Memory B cell (primary cell): ENCODE data around the gene LMCD1.
A peak's percentile ranks its signal among the peaks of the same experiment; 100 is the strongest.

Experiments
- ATAC-seq: fragments of 150-1000 bp; cut with Tn5 transposase; 2 replicates; pipeline ENCODE4 v1.10.0; 2021; ENCODE audit warnings: low read depth, mild to moderate bottlenecking, moderate library complexity
- DNase-seq, 2 donors: peaks; one replicate each; pipeline ENCODE4 v3.0.0; 2022; ENCODE audit warnings: low spot score in 2 of 2
- H3K27ac Mint-ChIP-seq: one replicate; pipeline ENCODE4 v1.8.0; 2022; ENCODE audit warnings: mild to moderate bottlenecking, moderate library complexity, mixed read lengths
- H3K27me3 Mint-ChIP-seq: one replicate; pipeline ENCODE4 v1.8.0; 2022; ENCODE audit warnings: mixed read lengths
- H3K36me3 Mint-ChIP-seq: one replicate; pipeline ENCODE4 v1.8.0; 2022; ENCODE audit warnings: mild to moderate bottlenecking, mixed read lengths
- H3K4me1 Mint-ChIP-seq: one replicate; pipeline ENCODE4 v1.8.0; 2022; ENCODE audit warnings: mixed read lengths
- H3K4me3 Mint-ChIP-seq: one replicate; pipeline ENCODE4 v1.8.0; 2022; ENCODE audit warnings: mild to moderate bottlenecking, moderate library complexity, mixed read lengths
- H3K9me3 Mint-ChIP-seq: one replicate; pipeline ENCODE4 v1.8.0; 2022; ENCODE audit warnings: mixed read lengths

Gene LMCD1

DNA sequence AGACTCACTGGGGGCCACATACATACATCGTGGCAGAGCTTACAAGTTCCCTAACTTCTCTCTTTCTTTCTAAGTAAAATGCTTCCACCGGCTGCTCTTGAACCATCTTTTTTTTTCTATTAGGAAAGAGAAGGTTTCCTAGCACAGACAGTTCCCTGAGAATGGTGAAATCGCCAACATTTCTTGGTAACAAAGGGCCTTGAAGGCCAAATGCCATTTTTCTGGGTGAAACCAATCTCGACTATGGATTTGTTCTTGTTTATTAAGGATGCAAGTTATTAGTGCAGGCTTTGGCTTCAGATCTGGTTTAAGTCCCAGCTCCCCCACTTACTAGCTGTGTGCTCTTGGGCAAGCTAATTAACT lies 3.0 kb downstream of the LMCD1 start:
- no peak overlapping the region for H3K4me3 Mint-ChIP-seq
- DNase-seq: no peak
- peak overlapping the region; percentile 75 for H3K27ac Mint-ChIP-seq

DNA sequence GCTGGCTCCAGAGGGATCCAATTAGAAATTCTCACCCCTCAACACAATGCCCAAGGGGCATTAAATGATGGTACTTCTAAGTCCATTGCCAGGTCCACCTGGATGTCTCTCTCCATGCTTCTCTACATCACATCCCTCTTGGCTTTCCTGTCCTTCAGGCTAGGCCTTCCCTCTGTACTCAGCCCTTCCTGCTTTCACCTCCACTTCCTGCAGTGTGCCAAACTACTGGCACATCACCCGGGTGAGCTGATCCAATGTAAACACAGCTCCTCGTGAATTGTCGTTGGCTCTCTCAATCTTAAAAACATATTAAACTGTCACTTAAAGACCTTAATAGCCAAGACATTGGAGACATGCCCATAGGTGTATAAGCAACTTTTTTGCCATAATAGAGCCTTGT lies 4.0 kb downstream of the LMCD1 start:
- no peaks in the 10 kb centered on the region for H3K9me3 Mint-ChIP-seq
- no peak overlapping the region for H3K4me3 Mint-ChIP-seq
- no peak overlapping the region for H3K27ac Mint-ChIP-seq
- H3K36me3 Mint-ChIP-seq: no peaks in the 10 kb centered on the region
- ATAC-seq (no peak), DNase-seq (no peak)
- peaks cover 30% of the 10 kb centered on the region for H3K4me1 Mint-ChIP-seq
- no peaks in the 10 kb centered on the region for H3K27me3 Mint-ChIP-seq

More for the DNA sequence above, 3.0 kb downstream of the LMCD1 start:
- H3K36me3 Mint-ChIP-seq: no peaks in the 10 kb centered on the region
- peaks cover 30% of the 10 kb centered on the region for H3K4me1 Mint-ChIP-seq
- H3K27me3 Mint-ChIP-seq: no peaks in the 10 kb centered on the region
- no peaks in the 10 kb centered on the region for H3K9me3 Mint-ChIP-seq
- ATAC-seq: no peak

DNA sequence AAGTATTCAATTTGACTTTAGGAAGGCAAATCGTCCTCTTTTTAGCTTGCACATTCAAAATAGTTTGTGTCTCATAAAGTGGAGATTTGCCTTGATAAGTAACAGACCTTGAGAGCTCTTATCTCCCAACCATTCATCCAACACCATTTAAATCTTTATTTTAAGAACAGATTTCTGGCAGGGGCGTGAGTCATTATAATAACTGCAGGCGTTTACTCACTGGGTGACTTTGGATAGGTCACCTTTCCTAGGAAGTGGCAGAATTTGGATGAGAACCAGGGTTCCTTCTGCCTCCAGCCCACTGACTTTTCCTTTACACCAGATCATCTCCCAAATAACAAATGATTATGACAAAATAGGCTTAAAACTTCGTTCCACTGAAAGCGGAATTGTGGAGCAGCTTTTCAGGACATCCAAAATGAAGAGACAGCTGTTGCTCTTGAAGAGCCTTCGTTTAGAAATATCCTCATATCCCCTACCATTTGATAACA lies 5.0 kb downstream of the LMCD1 start:
- Mint-ChIP-seq H3K36me3 (no peaks in the 10 kb centered on the region), H3K27me3 (no peaks in the 10 kb centered on the region), H3K27ac (no peak overlapping the region), H3K4me1 (peaks cover 27% of the 10 kb centered on the region), H3K9me3 (no peaks in the 10 kb centered on the region), H3K4me3 (no peak overlapping the region)
- ATAC-seq (no peak), DNase-seq (no peak)

DNA sequence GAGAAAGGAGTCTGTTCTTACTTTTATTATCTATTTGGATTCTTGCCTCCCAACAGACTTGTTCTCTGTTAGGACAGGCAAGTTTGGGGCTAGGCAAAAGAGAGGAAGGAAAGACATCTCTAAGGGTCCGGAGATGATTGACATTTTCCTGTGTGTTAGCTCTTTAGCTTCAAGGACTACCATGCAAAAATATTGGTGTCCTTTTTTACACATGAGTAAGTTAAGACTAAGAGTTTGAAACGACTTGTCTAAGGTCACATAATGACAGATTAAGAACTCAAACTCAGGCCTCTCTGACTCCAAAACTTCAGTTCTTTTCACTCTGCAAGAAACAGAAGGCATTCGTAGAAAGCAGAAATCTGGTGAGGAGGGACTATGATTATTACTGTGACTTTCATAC lies 5.9 kb downstream of the LMCD1 start:
- H3K36me3 Mint-ChIP-seq: no peaks in the 10 kb centered on the region
- H3K4me1 Mint-ChIP-seq: peaks cover 23% of the 10 kb centered on the region
- no peak overlapping the region for H3K4me3 Mint-ChIP-seq
- DNase-seq (no peak), ATAC-seq (no peak)
- H3K27me3 Mint-ChIP-seq: no peaks in the 10 kb centered on the region
- no peak overlapping the region for H3K27ac Mint-ChIP-seq
- H3K9me3 Mint-ChIP-seq: no peaks in the 10 kb centered on the region

DNA sequence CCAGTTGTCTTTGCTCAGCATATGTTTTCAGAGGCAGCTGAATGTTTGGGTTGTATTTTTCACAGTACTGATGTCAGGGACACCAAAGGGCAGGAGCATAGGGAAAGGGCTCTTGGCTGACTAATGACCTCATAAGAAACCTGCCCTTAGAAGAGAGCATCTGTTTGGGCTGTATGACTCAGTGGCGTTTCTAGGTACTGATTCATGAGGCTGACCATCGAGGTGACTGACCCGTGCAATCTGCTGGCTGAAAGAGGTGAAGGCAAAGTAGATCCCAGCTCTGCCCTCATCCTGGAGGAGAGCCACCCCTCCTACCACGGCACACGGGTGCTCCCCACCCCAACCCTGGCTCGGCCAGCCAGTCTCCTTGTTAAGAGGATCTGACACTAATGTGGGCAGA lies 8.3 kb downstream of the LMCD1 start:
- no peak for ATAC-seq
- H3K9me3 Mint-ChIP-seq: no peaks in the 10 kb centered on the region
- DNase-seq: no peak
- H3K4me1 Mint-ChIP-seq: peaks cover 7% of the 10 kb centered on the region
- no peak overlapping the region for H3K4me3 Mint-ChIP-seq
- no peaks in the 10 kb centered on the region for H3K36me3 Mint-ChIP-seq
- no peak overlapping the region for H3K27ac Mint-ChIP-seq
- H3K27me3 Mint-ChIP-seq: no peaks in the 10 kb centered on the region

DNA sequence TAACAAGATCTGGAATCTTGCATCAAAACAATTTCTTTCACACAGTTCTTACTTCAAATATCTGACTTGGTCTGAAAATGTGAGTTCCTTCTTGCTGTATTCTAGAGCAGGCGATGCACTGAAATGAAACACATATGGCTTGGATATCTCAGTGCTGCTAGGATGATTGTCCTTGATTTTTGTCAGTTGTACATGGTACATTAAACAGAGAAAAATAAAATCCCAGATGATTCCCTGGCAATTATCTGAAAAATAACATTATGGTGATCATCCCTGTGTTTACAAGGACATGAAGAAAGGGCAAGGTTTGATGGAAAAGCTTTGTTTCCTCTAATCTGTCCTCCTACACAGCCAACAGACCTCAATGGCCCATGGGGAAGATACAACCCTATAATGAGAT lies 10.6 kb downstream of the LMCD1 start:
- DNase-seq (no peak), ATAC-seq (no peak)
- Mint-ChIP-seq H3K9me3 (no peaks in the 10 kb centered on the region), H3K27me3 (no peaks in the 10 kb centered on the region), H3K27ac (no peak overlapping the region), H3K4me1 (peaks cover 11% of the 10 kb centered on the region), H3K36me3 (no peaks in the 10 kb centered on the region), H3K4me3 (no peak overlapping the region)

DNA sequence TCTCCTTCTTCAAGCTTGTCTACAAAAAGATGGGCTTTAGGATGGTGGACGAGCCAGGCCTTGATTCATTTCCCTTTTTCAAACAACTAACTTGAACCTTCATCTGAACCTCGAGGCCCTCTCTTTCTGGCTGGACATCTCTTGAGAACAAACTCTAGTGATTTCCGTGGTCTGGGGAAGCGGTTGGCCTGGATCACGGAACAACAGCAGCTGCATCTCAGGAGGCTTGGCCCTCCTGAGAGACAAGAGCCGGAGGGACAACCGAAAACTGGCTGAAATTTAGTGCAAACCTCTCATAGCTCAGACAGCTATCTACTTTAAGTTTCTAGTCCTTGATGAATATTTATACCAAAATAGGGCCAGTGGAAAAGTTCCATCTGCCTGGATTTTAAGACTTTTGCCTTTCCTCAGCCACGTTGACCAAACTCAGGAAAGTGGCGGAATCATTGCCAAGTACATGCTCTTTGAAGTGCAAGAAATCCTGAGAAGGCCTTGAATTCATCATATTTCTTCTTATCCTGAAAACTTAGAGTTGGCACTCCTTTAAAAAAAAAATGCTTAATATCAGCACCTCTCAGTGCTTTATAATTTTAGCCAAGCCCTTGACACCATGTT lies 14.5 kb downstream of the LMCD1 start:
- Mint-ChIP-seq H3K36me3 (peaks cover under 1% of the 10 kb centered on the region), H3K27ac (no peak overlapping the region), H3K9me3 (peaks cover 2% of the 10 kb centered on the region), H3K4me1 (peaks cover 6% of the 10 kb centered on the region), H3K4me3 (no peak overlapping the region), H3K27me3 (no peaks in the 10 kb centered on the region)
- ATAC-seq: no peak
- no peak for DNase-seq

DNA sequence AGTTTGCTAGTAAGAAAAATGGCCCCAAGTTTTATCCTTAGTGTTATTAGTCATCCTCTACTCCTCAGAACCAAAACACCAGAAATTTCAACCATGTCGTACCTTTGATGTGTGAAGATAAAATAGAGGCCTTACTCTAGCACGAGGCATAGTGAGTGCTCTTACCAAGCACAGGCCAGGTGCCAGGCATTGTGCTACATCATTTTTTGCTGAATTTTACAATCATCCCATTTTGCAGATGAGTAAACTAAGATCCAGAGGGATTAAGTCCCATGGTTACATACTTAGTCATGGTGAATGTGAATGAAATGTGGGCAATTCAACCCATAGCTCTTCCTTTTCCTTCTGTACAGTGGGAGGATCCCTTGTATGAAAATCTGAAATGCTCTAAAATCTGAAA lies 15.2 kb downstream of the LMCD1 start:
- no peak overlapping the region for H3K4me3 Mint-ChIP-seq
- ATAC-seq (no peak), DNase-seq (no peak)
- H3K9me3 Mint-ChIP-seq: peaks cover 2% of the 10 kb centered on the region
- H3K4me1 Mint-ChIP-seq: peaks cover 6% of the 10 kb centered on the region
- H3K27me3 Mint-ChIP-seq: no peaks in the 10 kb centered on the region
- no peak overlapping the region for H3K27ac Mint-ChIP-seq
- H3K36me3 Mint-ChIP-seq: peaks cover 5% of the 10 kb centered on the region

DNA sequence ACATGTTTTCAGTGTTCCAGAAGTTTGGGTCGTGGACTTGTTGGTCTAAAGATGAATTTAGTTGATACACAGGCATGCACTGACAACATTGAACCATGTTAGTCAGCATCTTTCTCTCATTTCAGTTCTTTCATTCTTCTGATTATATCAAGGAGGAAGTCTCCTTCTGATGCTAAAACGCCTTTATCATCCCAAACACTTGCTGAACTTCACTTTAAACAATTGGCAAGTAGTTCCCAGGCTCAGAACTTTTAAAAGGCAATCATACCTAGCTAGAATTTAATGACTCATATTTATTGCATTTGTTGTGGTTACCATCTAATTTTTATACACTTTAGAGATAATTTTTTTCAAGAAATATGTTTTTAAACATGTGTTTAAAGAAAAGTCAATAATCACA lies 15.9 kb downstream of the LMCD1 start:
- peaks cover 6% of the 10 kb centered on the region for H3K4me1 Mint-ChIP-seq
- H3K36me3 Mint-ChIP-seq: peaks cover 5% of the 10 kb centered on the region
- ATAC-seq (no peak), DNase-seq (no peak)
- H3K27ac Mint-ChIP-seq: no peak overlapping the region
- H3K27me3 Mint-ChIP-seq: no peaks in the 10 kb centered on the region
- H3K9me3 Mint-ChIP-seq: peaks cover 2% of the 10 kb centered on the region
- no peak overlapping the region for H3K4me3 Mint-ChIP-seq

DNA sequence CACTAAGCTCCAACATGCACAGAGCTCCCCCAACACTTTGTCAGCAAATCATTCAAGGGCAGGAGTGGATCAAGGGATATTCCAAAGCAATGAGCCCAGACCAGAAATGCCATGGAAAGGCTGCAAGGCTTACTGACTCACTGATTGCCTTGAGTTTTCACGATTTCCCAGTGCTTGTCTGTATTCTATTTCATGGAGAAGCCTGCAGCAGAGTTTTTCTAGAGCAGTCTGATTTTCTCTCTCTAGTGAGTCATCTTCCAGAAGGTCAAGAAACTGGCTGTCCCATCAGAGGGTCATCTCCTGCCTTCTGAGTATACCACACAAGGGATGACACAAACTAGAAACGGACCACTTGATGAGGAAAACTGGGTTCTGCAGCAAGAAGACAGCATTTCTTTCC lies 16.5 kb downstream of the LMCD1 start:
- Mint-ChIP-seq H3K27me3 (no peaks in the 10 kb centered on the region), H3K4me3 (no peak overlapping the region), H3K9me3 (peaks cover 2% of the 10 kb centered on the region), H3K4me1 (peaks cover 6% of the 10 kb centered on the region), H3K27ac (no peak overlapping the region), H3K36me3 (peaks cover 5% of the 10 kb centered on the region)
- no peak for ATAC-seq
- no peak for DNase-seq

DNA sequence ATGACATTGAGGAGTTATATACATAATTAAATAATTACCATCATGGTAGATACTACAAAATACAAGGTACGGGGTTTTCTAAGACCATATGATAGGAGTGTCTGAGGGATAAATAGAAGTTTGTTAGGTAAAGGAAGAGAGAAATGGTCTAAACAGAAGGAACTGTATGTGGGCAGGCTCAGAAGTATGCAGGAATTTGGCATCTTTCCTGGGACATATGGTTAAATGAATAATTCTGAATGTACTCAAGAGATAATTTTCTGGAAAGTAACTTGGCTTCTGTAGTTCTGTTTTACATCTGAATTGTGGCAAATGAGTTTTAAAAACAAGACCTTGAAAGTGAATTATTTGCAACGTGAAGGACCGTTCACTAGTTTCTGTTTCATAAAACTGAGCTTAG lies 17.5 kb downstream of the LMCD1 start:
- Mint-ChIP-seq H3K27ac (no peak overlapping the region), H3K9me3 (peaks cover 2% of the 10 kb centered on the region), H3K4me3 (no peak overlapping the region), H3K4me1 (peaks cover 6% of the 10 kb centered on the region), H3K27me3 (no peaks in the 10 kb centered on the region), H3K36me3 (peaks cover 5% of the 10 kb centered on the region)
- ATAC-seq (no peak), DNase-seq (no peak)

DNA sequence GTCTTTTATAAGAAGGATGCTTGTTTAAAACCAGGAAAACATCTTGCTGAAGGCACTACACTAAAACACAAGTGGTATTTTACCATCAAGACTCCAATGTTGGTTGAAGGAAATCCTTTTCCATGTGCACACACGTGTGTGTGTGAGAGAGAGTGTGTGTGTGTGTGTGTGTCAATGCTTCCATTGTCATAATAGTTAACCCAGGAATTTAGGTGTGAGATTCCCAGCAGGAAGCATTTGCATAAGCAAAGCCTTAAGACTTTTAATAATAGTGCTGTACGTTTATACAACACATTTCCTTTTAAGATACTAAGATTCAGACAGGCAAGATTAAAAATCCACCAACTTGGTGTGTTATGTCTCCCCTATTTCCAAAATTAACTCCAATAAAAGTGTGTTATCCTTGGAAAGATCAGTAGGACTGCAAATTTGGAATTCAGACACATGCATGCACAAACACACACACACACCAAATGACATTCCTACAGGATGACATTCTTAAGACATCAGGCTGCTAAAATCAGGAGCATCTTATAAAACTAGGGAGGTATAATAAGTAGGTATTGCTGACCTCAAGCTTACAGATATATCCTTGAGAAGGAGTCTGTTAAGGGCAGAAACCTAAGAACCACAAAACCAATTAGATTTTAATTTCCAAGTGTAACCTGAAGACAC lies 18.3 kb downstream of the LMCD1 start:
- Mint-ChIP-seq H3K9me3 (peaks cover 2% of the 10 kb centered on the region), H3K36me3 (peaks cover 5% of the 10 kb centered on the region), H3K4me3 (no peak overlapping the region), H3K27ac (no peak overlapping the region), H3K4me1 (peaks cover 6% of the 10 kb centered on the region), H3K27me3 (no peaks in the 10 kb centered on the region)
- ATAC-seq: no peak
- no peak for DNase-seq

DNA sequence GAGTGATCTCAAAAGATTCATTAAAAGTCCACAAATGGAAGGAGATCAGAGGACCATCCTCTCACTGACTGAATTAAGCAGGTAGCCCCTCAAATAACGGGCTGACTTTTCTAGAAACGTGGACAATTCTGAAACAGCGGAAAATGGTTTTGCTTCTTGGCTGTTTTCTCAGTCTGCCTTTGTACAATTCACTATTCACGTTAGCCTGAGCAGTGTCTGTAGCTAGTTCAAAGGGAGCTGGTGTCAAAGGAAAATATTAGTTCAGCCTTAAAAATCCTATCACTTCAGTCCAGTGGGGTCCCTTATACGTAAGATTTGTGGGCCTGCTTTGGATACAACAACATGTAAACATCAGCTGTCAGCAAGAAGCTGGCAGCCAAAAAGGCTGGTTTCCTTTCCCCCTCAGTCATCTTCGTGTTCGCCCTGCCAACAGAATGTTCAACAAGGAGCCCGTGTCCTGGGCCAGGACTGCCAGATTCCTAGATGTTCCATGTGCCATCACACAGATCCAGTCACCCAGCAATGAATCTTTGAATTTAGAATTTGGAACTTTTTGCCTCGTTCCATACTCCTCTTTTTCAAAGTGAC lies 19.3 kb downstream of the LMCD1 start:
- H3K36me3 Mint-ChIP-seq: peaks cover 5% of the 10 kb centered on the region
- peaks cover 2% of the 10 kb centered on the region for H3K9me3 Mint-ChIP-seq
- no peaks in the 10 kb centered on the region for H3K27me3 Mint-ChIP-seq
- H3K4me1 Mint-ChIP-seq: no peaks in the 10 kb centered on the region
- no peak overlapping the region for H3K4me3 Mint-ChIP-seq
- H3K27ac Mint-ChIP-seq: no peak overlapping the region
- no peak for DNase-seq
- ATAC-seq: no peak

DNA sequence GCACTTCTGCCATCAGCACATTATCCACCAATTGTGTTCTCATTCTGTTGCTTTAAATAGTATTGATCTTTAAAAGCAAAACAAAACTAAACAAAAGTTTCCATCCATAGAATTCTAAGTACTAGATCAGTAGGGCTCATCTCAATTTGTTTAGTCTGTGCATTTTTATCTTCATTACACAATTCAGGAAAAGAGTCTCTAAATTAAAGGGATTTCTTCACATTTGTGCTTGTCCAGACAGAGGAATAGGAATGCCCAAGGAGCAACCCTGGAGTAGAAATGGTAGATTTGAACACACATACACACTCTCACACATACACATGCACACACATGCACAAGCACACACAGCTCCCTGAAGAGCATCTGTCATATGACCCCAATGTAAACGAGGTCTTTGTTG lies 21.4 kb downstream of the LMCD1 start:
- Mint-ChIP-seq H3K4me3 (no peak overlapping the region), H3K27me3 (no peaks in the 10 kb centered on the region), H3K36me3 (peaks cover 5% of the 10 kb centered on the region), H3K9me3 (peaks cover 2% of the 10 kb centered on the region), H3K4me1 (no peaks in the 10 kb centered on the region), H3K27ac (no peak overlapping the region)
- ATAC-seq: no peak
- DNase-seq: no peak

DNA sequence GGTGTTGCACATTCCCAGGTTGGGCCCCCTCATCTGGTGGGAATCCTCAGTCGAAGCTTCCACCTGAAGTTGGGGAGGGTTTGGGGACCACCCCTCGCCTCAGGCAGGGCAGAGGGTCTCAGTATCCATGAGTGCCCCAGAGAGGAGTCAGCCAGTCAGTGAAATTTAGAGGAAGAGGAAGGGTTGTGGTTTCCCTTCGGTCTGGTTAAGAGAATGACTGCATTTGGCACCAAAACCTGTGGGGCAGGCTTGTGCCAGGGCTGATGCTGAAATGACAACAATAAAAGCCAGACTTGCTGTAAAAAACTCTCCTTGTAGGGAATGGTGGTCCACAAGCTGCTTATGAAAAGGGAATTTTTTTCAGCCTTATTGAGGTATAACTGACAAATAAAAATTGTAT lies 22.6 kb downstream of the LMCD1 start:
- H3K36me3 Mint-ChIP-seq: peaks cover 5% of the 10 kb centered on the region
- H3K4me3 Mint-ChIP-seq: no peak overlapping the region
- no peak for ATAC-seq
- H3K9me3 Mint-ChIP-seq: no peaks in the 10 kb centered on the region
- no peaks in the 10 kb centered on the region for H3K27me3 Mint-ChIP-seq
- no peak overlapping the region for H3K27ac Mint-ChIP-seq
- DNase-seq: no peak
- H3K4me1 Mint-ChIP-seq: no peaks in the 10 kb centered on the region
